ENCODE data around the gene RBM42.
"Not testable (repeated sequence)": the region's sequence is repeated elsewhere in the genome, so short reads cannot be mapped to it uniquely, and the experiment has no call there.

RBM42 gene, protein sequence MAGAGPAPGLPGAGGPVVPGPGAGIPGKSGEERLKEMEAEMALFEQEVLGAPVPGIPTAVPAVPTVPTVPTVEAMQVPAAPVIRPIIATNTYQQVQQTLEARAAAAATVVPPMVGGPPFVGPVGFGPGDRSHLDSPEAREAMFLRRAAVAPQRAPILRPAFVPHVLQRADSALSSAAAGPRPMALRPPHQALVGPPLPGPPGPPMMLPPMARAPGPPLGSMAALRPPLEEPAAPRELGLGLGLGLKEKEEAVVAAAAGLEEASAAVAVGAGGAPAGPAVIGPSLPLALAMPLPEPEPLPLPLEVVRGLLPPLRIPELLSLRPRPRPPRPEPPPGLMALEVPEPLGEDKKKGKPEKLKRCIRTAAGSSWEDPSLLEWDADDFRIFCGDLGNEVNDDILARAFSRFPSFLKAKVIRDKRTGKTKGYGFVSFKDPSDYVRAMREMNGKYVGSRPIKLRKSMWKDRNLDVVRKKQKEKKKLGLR

DNA sequence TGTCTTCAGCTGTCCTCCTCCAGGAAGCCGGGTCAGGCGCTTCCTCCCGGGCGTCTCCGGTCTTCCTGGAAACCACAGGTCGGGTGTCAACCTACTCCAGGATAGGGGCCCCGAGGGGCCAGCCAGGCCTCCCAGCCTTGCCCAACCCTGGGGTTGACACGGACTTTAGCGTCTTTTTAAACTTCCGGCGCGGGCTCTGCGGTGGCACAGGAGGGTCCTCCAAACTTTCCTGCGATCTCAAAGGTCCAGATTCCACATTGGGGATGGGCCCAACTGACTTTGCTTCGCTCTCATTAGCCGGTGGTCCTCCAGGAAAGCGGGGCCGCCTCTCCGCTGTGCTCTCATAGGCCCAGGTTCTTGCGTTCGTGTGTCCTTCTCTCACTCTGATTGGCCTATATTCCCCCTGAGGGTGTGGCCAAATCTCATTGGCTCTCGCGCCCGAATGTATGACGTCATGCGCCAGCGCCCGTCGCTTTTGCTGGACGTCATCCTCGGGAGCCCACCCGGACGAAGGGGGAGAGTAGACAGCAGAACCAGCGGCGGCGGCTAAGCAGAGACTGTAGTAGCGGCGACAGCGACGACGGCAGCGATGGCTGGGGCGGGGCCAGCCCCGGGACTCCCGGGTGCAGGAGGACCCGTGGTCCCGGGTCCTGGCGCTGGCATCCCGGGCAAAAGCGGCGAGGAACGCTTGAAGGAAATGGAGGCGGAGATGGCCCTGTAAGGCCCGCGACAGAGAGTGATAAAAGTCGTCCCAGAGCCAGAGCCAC, at the start of gene RBM42:
RBM42 (plus strand) TSS at position 472 of the 767 bp plus-strand sequence; CDS start at position 590, 118 bp downstream.
- peak; percentile 97 for DNase-seq (ENCODE audit: insufficient read length, low spot score)
- TF ChIP-seq, protein P1, sequence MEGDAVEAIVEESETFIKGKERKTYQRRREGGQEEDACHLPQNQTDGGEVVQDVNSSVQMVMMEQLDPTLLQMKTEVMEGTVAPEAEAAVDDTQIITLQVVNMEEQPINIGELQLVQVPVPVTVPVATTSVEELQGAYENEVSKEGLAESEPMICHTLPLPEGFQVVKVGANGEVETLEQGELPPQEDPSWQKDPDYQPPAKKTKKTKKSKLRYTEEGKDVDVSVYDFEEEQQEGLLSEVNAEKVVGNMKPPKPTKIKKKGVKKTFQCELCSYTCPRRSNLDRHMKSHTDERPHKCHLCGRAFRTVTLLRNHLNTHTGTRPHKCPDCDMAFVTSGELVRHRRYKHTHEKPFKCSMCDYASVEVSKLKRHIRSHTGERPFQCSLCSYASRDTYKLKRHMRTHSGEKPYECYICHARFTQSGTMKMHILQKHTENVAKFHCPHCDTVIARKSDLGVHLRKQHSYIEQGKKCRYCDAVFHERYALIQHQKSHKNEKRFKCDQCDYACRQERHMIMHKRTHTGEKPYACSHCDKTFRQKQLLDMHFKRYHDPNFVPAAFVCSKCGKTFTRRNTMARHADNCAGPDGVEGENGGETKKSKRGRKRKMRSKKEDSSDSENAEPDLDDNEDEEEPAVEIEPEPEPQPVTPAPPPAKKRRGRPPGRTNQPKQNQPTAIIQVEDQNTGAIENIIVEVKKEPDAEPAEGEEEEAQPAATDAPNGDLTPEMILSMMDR (IDR thresholded peaks at IDR 0.05; ENCODE audit: insufficient read depth, missing control alignments) = no peak
- no peak for FAIRE-seq

DNA sequence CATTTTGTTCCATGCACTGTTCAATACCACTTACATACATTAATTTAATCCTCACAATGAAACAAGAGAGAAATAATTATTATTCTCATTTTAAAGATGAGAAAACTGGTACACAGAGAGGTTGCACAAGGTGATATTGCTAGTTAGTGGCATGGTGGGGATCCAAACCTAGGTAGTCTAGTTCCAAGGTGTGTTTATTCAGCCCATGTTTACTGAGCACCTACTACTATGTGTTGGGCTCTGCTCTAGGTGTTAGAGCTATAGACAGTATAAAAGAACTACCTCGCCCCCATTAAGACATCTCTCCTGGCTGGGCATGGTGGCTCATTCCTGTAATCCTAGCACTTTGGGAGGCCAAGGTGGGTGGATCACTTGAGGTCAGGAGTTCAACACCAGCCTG, 46.1 kb upstream of the RBM42 start:
- TF ChIP-seq, protein P1 (IDR thresholded peaks at IDR 0.05; ENCODE audit: insufficient read depth, missing control alignments) = no peak
- no peak for FAIRE-seq
- DNase-seq (ENCODE audit: insufficient read length, low spot score) = no peak

DNA sequence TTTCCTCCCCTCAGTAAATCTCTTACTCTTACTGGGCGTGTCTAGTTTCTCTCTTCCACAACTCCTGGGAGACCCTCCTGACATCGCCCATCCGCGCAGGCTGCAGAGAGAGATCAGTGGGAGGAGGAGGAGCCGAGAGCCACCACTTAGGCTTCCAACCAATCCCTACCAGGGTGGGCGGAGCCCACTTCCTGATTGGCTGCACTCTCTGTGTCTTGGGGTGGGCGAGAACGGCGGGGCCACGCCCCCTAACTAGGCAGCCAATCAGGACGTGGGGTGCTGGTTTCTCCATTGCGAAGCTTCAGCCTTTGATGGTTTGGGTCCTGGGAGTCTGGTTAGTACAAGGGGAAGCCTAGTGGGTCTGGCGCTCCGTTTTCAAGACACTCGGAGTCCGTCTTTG, 43.0 kb upstream of the RBM42 start, which contains the start of gene PMIS2:
PMIS2 (plus strand) TSS at position 326 of the 400 bp plus-strand sequence. CDS start 87 bp downstream, outside the sequence.
- DNase-seq (ENCODE audit: insufficient read length, low spot score) (no peak), FAIRE-seq (no peak)
- TF ChIP-seq, protein P1 (IDR thresholded peaks at IDR 0.05; ENCODE audit: insufficient read depth, missing control alignments) = no peak

DNA sequence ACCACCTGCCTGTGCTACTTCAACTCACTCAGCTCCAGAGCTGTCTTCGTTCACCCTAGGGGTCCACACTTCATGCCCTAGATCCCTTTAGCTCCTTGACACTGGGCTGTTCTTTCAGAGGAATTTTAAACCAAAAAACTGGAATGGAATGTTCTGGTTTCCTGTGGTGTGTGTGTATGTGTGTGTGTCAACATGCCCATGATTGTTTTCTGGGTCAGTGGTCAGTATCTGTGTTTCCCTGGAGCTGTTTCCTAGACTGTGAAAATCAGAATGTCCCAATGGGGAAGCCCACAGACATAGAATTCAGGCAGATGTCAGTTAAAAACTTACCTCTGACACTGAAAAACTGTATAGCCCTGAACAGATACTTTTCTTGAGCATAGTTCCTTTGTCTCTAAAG, 41.5 kb upstream of the RBM42 start:
- FAIRE-seq = no peak
- DNase-seq (ENCODE audit: insufficient read length, low spot score) = no peak
- TF ChIP-seq, protein P1 (IDR thresholded peaks at IDR 0.05; ENCODE audit: insufficient read depth, missing control alignments) = no peak

DNA sequence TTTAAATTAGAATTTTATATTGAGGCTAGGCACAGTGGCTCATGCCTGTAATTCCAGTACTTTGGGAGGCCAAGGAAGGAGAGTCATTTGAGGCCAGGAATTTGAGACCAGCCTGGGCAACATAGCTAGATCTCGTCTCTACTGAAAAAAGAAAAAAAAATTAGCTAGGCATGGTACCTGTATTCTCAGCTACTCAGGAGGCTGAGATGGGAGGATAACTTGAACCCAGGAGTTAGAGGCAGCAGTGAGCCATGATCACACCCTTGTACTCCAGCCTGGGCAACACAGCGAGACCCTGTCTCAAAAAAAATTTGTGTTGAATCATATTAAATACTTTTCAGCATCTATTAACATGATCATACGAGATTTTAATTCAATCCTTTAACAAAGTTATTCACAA, 38.0 kb upstream of the RBM42 start:
- DNase-seq (ENCODE audit: insufficient read length, low spot score) (no peak), FAIRE-seq (no peak)
- TF ChIP-seq, protein P1 (IDR thresholded peaks at IDR 0.05; ENCODE audit: insufficient read depth, missing control alignments) = no peak

DNA sequence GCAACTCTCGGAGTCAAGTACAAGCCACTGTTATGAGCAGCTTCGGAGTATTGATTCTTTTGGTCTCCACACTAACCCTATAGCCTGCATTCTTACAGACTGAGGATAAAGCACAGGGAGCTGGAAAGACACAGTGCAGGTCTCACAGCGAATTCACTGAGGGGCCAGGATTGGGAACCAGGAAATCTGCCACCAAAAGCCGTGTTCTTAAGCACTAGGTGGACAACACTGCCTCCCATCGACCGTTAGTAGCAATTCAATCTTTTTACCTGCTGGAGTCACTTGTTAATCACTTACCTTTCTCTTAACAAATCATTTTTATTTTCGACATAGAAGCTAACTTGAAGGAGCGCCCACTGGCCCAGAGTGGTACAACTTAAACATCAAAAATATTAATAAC, 36.6 kb upstream of the RBM42 start:
- TF ChIP-seq, protein P1 (IDR thresholded peaks at IDR 0.05; ENCODE audit: insufficient read depth, missing control alignments) = peak; percentile 48
- no peak for FAIRE-seq
- DNase-seq (ENCODE audit: insufficient read length, low spot score) = no peak

DNA sequence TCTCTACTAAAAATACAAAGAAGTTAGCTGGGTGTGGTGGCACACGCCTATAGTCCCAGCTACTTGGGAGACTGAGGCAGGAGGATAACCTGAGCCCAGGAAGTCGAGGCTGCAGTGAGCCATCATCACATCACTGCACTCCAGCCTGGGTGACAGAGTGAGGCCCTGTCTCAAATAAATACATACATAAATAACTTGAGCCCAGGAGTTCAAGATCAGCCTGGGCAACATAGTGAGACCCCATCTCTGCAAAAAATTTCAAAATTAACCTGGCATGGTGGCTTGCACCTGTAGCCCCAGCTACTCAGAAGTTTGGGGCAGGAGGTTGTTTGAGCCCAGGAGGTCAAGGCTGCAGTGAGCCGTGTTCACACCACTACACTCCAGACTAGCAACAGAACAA, 33.8 kb upstream of the RBM42 start:
- DNase-seq (ENCODE audit: insufficient read length, low spot score); FAIRE-seq: not testable (repeated sequence)
